ENCODE measurements around the gene ST6GALNAC3. TPM values are rescaled to one million over a fixed set of nuclear protein-coding genes. Genes with fewer than 3 reads are reported as not detected.
A peak's percentile ranks its signal among the peaks of the same experiment; 100 is the strongest.

The ST6GALNAC3 gene
- total and polyA plus RNA-seq, 2 donors = 1.2 to 1.8 TPM

GRCh38 chr1:76274718-76275117 lies 200.2 kb downstream of the ST6GALNAC3 start:
- no peak for DNase-seq (ENCODE audit: low read depth in 6 of 9, low spot score in 9 of 9)
- 93% methylated on average over 3 of the region's 3 CpGs for WGBS
- Histone ChIP-seq H3K27ac (ENCODE audit: low read depth in 1 of 2, low read length in 1 of 2) (no peak overlapping the region), H3K4me3 (ENCODE audit: low read length in 2 of 2) (no peak overlapping the region), H3K9me3 (ENCODE audit: control insufficient read depth in 2 of 2, insufficient read depth in 1 of 2, low read length in 1 of 2) (no peaks in the 10 kb centered on the region), H3K4me1 (ENCODE audit: control insufficient read depth in 2 of 2, insufficient read depth in 2 of 2, low read length in 2 of 2) (peaks cover 0 to 9% of the 10 kb centered on the region in 2 donors), H3K36me3 (ENCODE audit: control insufficient read depth in 2 of 2, insufficient read depth in 2 of 2, low read length in 1 of 2) (no peaks in the 10 kb centered on the region), H3K27me3 (ENCODE audit: control insufficient read depth in 2 of 2, insufficient read depth in 1 of 2, low read length in 1 of 2) (no peaks in the 10 kb centered on the region)

- Histone ChIP-seq H3K4me3 (ENCODE audit: low read length in 2 of 2) (no peak overlapping the region), H3K27me3 (ENCODE audit: control insufficient read depth in 2 of 2, insufficient read depth in 1 of 2, low read length in 1 of 2) (no peaks in the 10 kb centered on the region), H3K9me3 (ENCODE audit: control insufficient read depth in 2 of 2, insufficient read depth in 1 of 2, low read length in 1 of 2) (no peaks in the 10 kb centered on the region), H3K36me3 (ENCODE audit: control insufficient read depth in 2 of 2, insufficient read depth in 2 of 2, low read length in 1 of 2) (no peaks in the 10 kb centered on the region), H3K27ac (ENCODE audit: low read depth in 1 of 2, low read length in 1 of 2) (no peak overlapping the region), H3K4me1 (ENCODE audit: control insufficient read depth in 2 of 2, insufficient read depth in 2 of 2, low read length in 2 of 2) (peaks cover 0 to 10% of the 10 kb centered on the region in 2 donors)
- WGBS = 93% methylated on average over 7 of the region's 7 CpGs
- no peak for DNase-seq (ENCODE audit: low read depth in 6 of 9, low spot score in 9 of 9)
These were observed 204.2 kb downstream of the ST6GALNAC3 start for GRCh38 chr1:76278711-76279100.

- WGBS = 89% methylated on average over 14 of the region's 14 CpGs
These were observed 204.7 kb downstream of the ST6GALNAC3 start for GRCh38 chr1:76279101-76279748.

GRCh38 chr1:76281306-76281705 lies 206.8 kb downstream of the ST6GALNAC3 start:
- Histone ChIP-seq H3K27ac (ENCODE audit: low read depth in 1 of 2, low read length in 1 of 2) (no peak overlapping the region), H3K36me3 (ENCODE audit: control insufficient read depth in 2 of 2, insufficient read depth in 2 of 2, low read length in 1 of 2) (no peaks in the 10 kb centered on the region), H3K4me3 (ENCODE audit: low read length in 2 of 2) (no peak overlapping the region), H3K4me1 (ENCODE audit: control insufficient read depth in 2 of 2, insufficient read depth in 2 of 2, low read length in 2 of 2) (peaks cover 3 to 27% of the 10 kb centered on the region in 2 donors), H3K9me3 (ENCODE audit: control insufficient read depth in 2 of 2, insufficient read depth in 1 of 2, low read length in 1 of 2) (no peaks in the 10 kb centered on the region), H3K27me3 (ENCODE audit: control insufficient read depth in 2 of 2, insufficient read depth in 1 of 2, low read length in 1 of 2) (no peaks in the 10 kb centered on the region)
- DNase-seq (ENCODE audit: low read depth in 6 of 9, low spot score in 9 of 9) = no peak
- WGBS = 92% methylated on average over 2 of the region's 2 CpGs

More at GRCh38 chr1:76279101-76279748, 204.7 kb downstream of the ST6GALNAC3 start:
- H3K4me1 ChIP-seq (ENCODE audit: control insufficient read depth in 2 of 2, insufficient read depth in 2 of 2, low read length in 2 of 2) = peaks cover 0 to 10% of the 10 kb centered on the region in 2 donors
- no peak for DNase-seq (ENCODE audit: low read depth in 6 of 9, low spot score in 9 of 9)
- H3K4me3 ChIP-seq (ENCODE audit: low read length in 2 of 2) = no peak overlapping the region
- no peaks in the 10 kb centered on the region for H3K27me3 ChIP-seq (ENCODE audit: control insufficient read depth in 2 of 2, insufficient read depth in 1 of 2, low read length in 1 of 2)
- H3K27ac ChIP-seq (ENCODE audit: low read depth in 1 of 2, low read length in 1 of 2) = no peak overlapping the region
- no peaks in the 10 kb centered on the region for H3K9me3 ChIP-seq (ENCODE audit: control insufficient read depth in 2 of 2, insufficient read depth in 1 of 2, low read length in 1 of 2)
- H3K36me3 ChIP-seq (ENCODE audit: control insufficient read depth in 2 of 2, insufficient read depth in 2 of 2, low read length in 1 of 2) = no peaks in the 10 kb centered on the region

GRCh38 chr1:76284842-76285241 lies 210.3 kb downstream of the ST6GALNAC3 start:
- no peak for DNase-seq (ENCODE audit: low read depth in 6 of 9, low spot score in 9 of 9)
- Histone ChIP-seq H3K27ac (ENCODE audit: low read depth in 1 of 2, low read length in 1 of 2) (peak overlapping the region in 1 of 2 donors; percentile 81), H3K27me3 (ENCODE audit: control insufficient read depth in 2 of 2, insufficient read depth in 1 of 2, low read length in 1 of 2) (no peaks in the 10 kb centered on the region), H3K4me1 (ENCODE audit: control insufficient read depth in 2 of 2, insufficient read depth in 2 of 2, low read length in 2 of 2) (peaks cover 8 to 46% of the 10 kb centered on the region in 2 donors), H3K36me3 (ENCODE audit: control insufficient read depth in 2 of 2, insufficient read depth in 2 of 2, low read length in 1 of 2) (no peaks in the 10 kb centered on the region), H3K4me3 (ENCODE audit: low read length in 2 of 2) (no peak overlapping the region), H3K9me3 (ENCODE audit: control insufficient read depth in 2 of 2, insufficient read depth in 1 of 2, low read length in 1 of 2) (no peaks in the 10 kb centered on the region)
- WGBS = 63% methylated on average over 1 of the region's 1 CpG

GRCh38 chr1:76285578-76286135 lies 211.1 kb downstream of the ST6GALNAC3 start:
- 56% methylated on average over 4 of the region's 4 CpGs for WGBS
- Histone ChIP-seq H3K27ac (ENCODE audit: low read depth in 1 of 2, low read length in 1 of 2) (peak overlapping the region; percentile 80 to 82), H3K9me3 (ENCODE audit: control insufficient read depth in 2 of 2, insufficient read depth in 1 of 2, low read length in 1 of 2) (no peaks in the 10 kb centered on the region), H3K36me3 (ENCODE audit: control insufficient read depth in 2 of 2, insufficient read depth in 2 of 2, low read length in 1 of 2) (no peaks in the 10 kb centered on the region), H3K4me1 (ENCODE audit: control insufficient read depth in 2 of 2, insufficient read depth in 2 of 2, low read length in 2 of 2) (peaks cover 8 to 53% of the 10 kb centered on the region in 2 donors), H3K4me3 (ENCODE audit: low read length in 2 of 2) (no peak overlapping the region), H3K27me3 (ENCODE audit: control insufficient read depth in 2 of 2, insufficient read depth in 1 of 2, low read length in 1 of 2) (no peaks in the 10 kb centered on the region)
- DNase-seq (ENCODE audit: low read depth in 6 of 9, low spot score in 9 of 9) = peak in 6 of 9 donors; percentile 40 to 83 (median 58)

GRCh38 chr1:76287917-76288316 lies 213.4 kb downstream of the ST6GALNAC3 start:
- WGBS = 97% methylated on average over 2 of the region's 2 CpGs
- H3K36me3 ChIP-seq (ENCODE audit: control insufficient read depth in 2 of 2, insufficient read depth in 2 of 2, low read length in 1 of 2) = no peaks in the 10 kb centered on the region
- H3K27me3 ChIP-seq (ENCODE audit: control insufficient read depth in 2 of 2, insufficient read depth in 1 of 2, low read length in 1 of 2) = no peaks in the 10 kb centered on the region
- H3K9me3 ChIP-seq (ENCODE audit: control insufficient read depth in 2 of 2, insufficient read depth in 1 of 2, low read length in 1 of 2) = no peaks in the 10 kb centered on the region
- peak overlapping the region; percentile 6 to 74 for H3K27ac ChIP-seq (ENCODE audit: low read depth in 1 of 2, low read length in 1 of 2)
- H3K4me3 ChIP-seq (ENCODE audit: low read length in 2 of 2) = no peak overlapping the region
- no peak for DNase-seq (ENCODE audit: low read depth in 6 of 9, low spot score in 9 of 9)
- H3K4me1 ChIP-seq (ENCODE audit: control insufficient read depth in 2 of 2, insufficient read depth in 2 of 2, low read length in 2 of 2) = peaks cover 8 to 56% of the 10 kb centered on the region in 2 donors

- peak in 1 of 9 donors; percentile 48 for DNase-seq (ENCODE audit: low read depth in 6 of 9, low spot score in 9 of 9)
- peaks cover 8 to 56% of the 10 kb centered on the region in 2 donors for H3K4me1 ChIP-seq (ENCODE audit: control insufficient read depth in 2 of 2, insufficient read depth in 2 of 2, low read length in 2 of 2)
These were observed 214.4 kb downstream of the ST6GALNAC3 start for GRCh38 chr1:76288758-76289483.

GRCh38 chr1:76289692-76290091 lies 215.1 kb downstream of the ST6GALNAC3 start:
- 98% methylated on average over 2 of the region's 2 CpGs for WGBS
- no peaks in the 10 kb centered on the region for H3K27me3 ChIP-seq (ENCODE audit: control insufficient read depth in 2 of 2, insufficient read depth in 1 of 2, low read length in 1 of 2)
- no peaks in the 10 kb centered on the region for H3K9me3 ChIP-seq (ENCODE audit: control insufficient read depth in 2 of 2, insufficient read depth in 1 of 2, low read length in 1 of 2)
- H3K4me3 ChIP-seq (ENCODE audit: low read length in 2 of 2) = no peak overlapping the region
- DNase-seq (ENCODE audit: low read depth in 6 of 9, low spot score in 9 of 9) = no peak
- peaks cover 8 to 55% of the 10 kb centered on the region in 2 donors for H3K4me1 ChIP-seq (ENCODE audit: control insufficient read depth in 2 of 2, insufficient read depth in 2 of 2, low read length in 2 of 2)
- peak overlapping the region; percentile 13 to 48 for H3K27ac ChIP-seq (ENCODE audit: low read depth in 1 of 2, low read length in 1 of 2)
- no peaks in the 10 kb centered on the region for H3K36me3 ChIP-seq (ENCODE audit: control insufficient read depth in 2 of 2, insufficient read depth in 2 of 2, low read length in 1 of 2)

More at GRCh38 chr1:76288758-76289483, 214.4 kb downstream of the ST6GALNAC3 start:
- no peaks in the 10 kb centered on the region for H3K27me3 ChIP-seq (ENCODE audit: control insufficient read depth in 2 of 2, insufficient read depth in 1 of 2, low read length in 1 of 2)
- no peak overlapping the region for H3K4me3 ChIP-seq (ENCODE audit: low read length in 2 of 2)
- peak overlapping the region; percentile 13 to 64 for H3K27ac ChIP-seq (ENCODE audit: low read depth in 1 of 2, low read length in 1 of 2)
- 90% methylated on average over 5 of the region's 5 CpGs for WGBS
- H3K9me3 ChIP-seq (ENCODE audit: control insufficient read depth in 2 of 2, insufficient read depth in 1 of 2, low read length in 1 of 2) = no peaks in the 10 kb centered on the region
- H3K36me3 ChIP-seq (ENCODE audit: control insufficient read depth in 2 of 2, insufficient read depth in 2 of 2, low read length in 1 of 2) = no peaks in the 10 kb centered on the region
